Keratinocyte (primary cell): ENCODE data around the gene NDUFS1.

Experiments
- CTCF ChIP-seq, 3 experiments: IDR thresholded peaks in 1 of 3; conservative IDR thresholded peaks in 1 of 3; optimal IDR thresholded peaks in 1 of 3; 2 replicates in 2 of 3; 3 replicates in 1 of 3; pipeline versions ENCODE3 to v1.5.1; 2011; ENCODE audit warnings: low read length in 3 of 3, mild to moderate bottlenecking in 3 of 3, moderate library complexity in 2 of 3, control low read depth in 1 of 3, inconsistent platforms in 1 of 3; ENCODE audit not compliant: insufficient read depth in 2 of 3; ENCODE audit errors: extremely low read depth in 1 of 3
- EZH2 ChIP-seq: IDR thresholded peaks from one replicate; pipeline ENCODE4 v1.6.1; 2012; ENCODE audit warnings: inconsistent platforms, mild to moderate bottlenecking, low read length, moderate library complexity

- TF ChIP-seq CTCF (optimal IDR thresholded peaks at IDR 0.05 in 1 of 3, IDR thresholded peaks at IDR 0.05 in 1 of 3, conservative IDR thresholded peaks at IDR 0.05 in 1 of 3; ENCODE audit: extremely low read depth in 1 of 3, insufficient read depth in 2 of 3, low read length in 3 of 3) (no peak), EZH2 (no peak)
Measured at GRCh38 chr2:206125901-206126300, 33.3 kb downstream of the NDUFS1 start.
